ENCODE measurements around the gene CHRNA5.

CHRNA5 gene

DNA sequence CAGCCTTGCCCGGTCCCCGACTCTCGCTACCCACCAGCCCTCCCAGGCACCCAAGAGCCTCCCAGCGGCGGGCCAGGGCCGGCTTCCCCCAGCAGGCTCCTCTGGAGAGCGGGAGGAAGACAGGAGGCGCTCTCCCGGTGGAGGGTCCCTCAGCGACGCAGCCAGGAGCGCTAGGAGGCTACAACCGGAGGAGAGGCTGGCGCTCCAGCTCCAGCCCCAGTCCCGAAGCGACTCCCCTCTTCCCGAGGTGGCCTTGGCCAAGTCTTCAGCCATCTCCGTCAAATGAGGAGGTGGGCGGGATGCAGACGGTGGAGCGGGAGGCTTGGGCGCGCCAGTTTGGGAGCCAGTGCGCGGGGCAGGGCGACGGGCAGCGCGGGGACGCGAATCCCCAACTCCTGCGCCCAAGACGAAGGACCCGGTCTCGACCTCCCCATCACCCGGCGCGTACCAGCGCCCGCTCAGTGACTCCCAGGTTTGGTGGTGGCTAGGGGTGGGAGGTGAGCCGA is 54.8 kb downstream of the CHRNA5 start:
- WGBS, 2 donors (ENCODE audit: extremely low coverage in 2 of 2, insufficient read length in 2 of 2, insufficient replicate concordance in 1 of 2): no CpG with 5 or more reads among the region's 41 CpGs
- Histone ChIP-seq H3K27me3 (ENCODE audit: control insufficient read depth in 3 of 3, insufficient read depth in 3 of 3, low read depth in 1 of 3, low read length in 3 of 3) (peaks cover 6 to 68% (median 35%) of the 10 kb centered on the region in 3 experiments), H3K14ac (ENCODE audit: low read length) (no peak overlapping the region), H3K27ac (replicated peaks; ENCODE audit: low read length) (no peak overlapping the region), H2BK120ac (ENCODE audit: low read depth, low read length) (no peak overlapping the region), H3K9ac (ENCODE audit: low read depth, low read length, poor library complexity) (peak overlapping the region; percentile 80), H2BK15ac (ENCODE audit: low read length) (no peak overlapping the region), H3K4me3 (ENCODE audit: low read length in 2 of 2) (peak overlapping the region; percentile 41 to 83), H2AK5ac (ENCODE audit: low read depth, low read length) (no peak overlapping the region), H2BK12ac (ENCODE audit: low read length) (no peak overlapping the region), H4K91ac (ENCODE audit: low read depth, low read length, poor library complexity) (no peak overlapping the region), H2BK5ac (ENCODE audit: low read length) (no peak overlapping the region), H3K4ac (ENCODE audit: low read length) (no peak overlapping the region), H4K8ac (ENCODE audit: low read depth, low read length) (no peak overlapping the region), H3K4me1 (ENCODE audit: control insufficient read depth in 2 of 2, insufficient read depth in 1 of 2, low read depth in 1 of 2, low read length in 2 of 2) (peaks cover 2 to 5% of the 10 kb centered on the region in 2 donors), H3K18ac (ENCODE audit: low read length) (peak overlapping the region; percentile 77), H3K9me3 (replicated peaks in 1 of 2; ENCODE audit: control insufficient read depth in 2 of 2, insufficient read depth in 1 of 2, low read depth in 1 of 2, low read length in 2 of 2) (no peaks in the 10 kb centered on the region), H3K79me1 (ENCODE audit: low read depth, low read length) (no peaks in the 10 kb centered on the region), H3K36me3 (replicated peaks in 1 of 2; ENCODE audit: control insufficient read depth in 2 of 2, insufficient read depth in 2 of 2, low read length in 2 of 2) (no peaks in the 10 kb centered on the region), H2AFZ (ENCODE audit: low read length) (peak overlapping the region; percentile 97), H3K23ac (ENCODE audit: low read depth, low read length, poor library complexity) (peak overlapping the region; percentile 69), H3K4me2 (ENCODE audit: insufficient read depth, low read length, poor library complexity, severe bottlenecking) (peak overlapping the region; percentile 94)
- peak; percentile 43 for DNase-seq (ENCODE audit: low spot score)

DNA sequence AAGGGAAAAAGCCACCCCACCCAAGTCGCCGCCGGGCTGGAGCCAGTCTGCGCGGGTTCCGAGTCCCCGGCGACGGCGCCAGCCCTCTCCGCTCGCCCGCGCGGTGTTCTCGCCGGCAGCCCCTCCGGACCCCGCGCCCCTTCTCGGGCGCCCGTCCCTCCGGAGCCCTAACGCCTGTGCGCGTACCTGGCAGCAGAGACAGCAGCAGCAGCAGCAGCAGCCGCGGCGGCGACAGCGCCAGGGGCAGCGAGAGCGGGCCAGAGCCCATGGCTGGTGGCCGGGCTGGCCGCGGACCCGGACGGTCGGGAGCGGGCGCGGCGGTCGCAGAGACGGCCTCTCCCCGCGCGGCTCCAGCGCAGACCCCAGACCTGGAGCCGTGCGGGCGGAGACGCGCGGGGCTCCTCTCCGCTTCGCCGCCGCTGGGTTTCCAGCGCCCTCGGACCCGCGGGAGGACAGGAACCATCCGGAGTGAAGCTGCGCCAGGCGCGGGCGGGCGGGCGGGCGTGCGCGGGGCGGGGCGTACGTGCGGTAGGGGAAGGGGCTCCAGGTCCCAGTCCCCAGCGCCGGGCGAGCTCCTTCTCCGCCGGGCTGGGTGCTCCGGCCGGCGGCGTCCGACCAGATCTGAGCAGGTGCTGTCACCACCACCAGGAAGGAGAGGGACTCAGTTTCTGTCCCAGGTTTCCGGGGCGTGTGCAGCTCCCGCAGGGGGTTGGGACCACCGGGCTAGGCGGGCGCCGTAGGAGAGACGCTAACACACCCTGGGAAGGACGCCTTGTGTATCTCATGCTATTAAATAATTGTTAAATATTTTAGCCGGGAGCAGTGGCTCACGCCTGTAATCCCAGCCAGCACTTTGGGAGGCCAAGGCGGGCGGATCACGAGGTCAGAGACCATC is 55.5 kb downstream of the CHRNA5 start, which contains the start of gene CHRNA3:
Gene CHRNA3 (minus strand): TSS at position 470 of the 895 bp plus-strand sequence. CDS start 202 bp downstream, at position 268.
- H3K4me3 ChIP-seq (ENCODE audit: low read length in 2 of 2): peak within 1 kb of the TSS; percentile 41 to 83
- H2BK120ac ChIP-seq (ENCODE audit: low read depth, low read length): no peak within 1 kb of the TSS
- H3K23ac ChIP-seq (ENCODE audit: low read depth, low read length, poor library complexity): peak within 1 kb of the TSS; percentile 69
- H3K18ac ChIP-seq (ENCODE audit: low read length): peak within 1 kb of the TSS; percentile 77
- no peak within 1 kb of the TSS for H3K14ac ChIP-seq (ENCODE audit: low read length)
- H3K9me3 ChIP-seq (replicated peaks in 1 of 2; ENCODE audit: control insufficient read depth in 2 of 2, insufficient read depth in 1 of 2, low read depth in 1 of 2, low read length in 2 of 2): no peaks in the 10 kb centered on the region
- H3K4ac ChIP-seq (ENCODE audit: low read length): no peak within 1 kb of the TSS
- H3K4me2 ChIP-seq (ENCODE audit: insufficient read depth, low read length, poor library complexity, severe bottlenecking): peak within 1 kb of the TSS; percentile 94
- H4K8ac ChIP-seq (ENCODE audit: low read depth, low read length): no peak within 1 kb of the TSS
- peak within 1 kb of the TSS; percentile 80 for H3K9ac ChIP-seq (ENCODE audit: low read depth, low read length, poor library complexity)
- H2AFZ ChIP-seq (ENCODE audit: low read length): peak within 1 kb of the TSS; percentile 97
- no peak within 1 kb of the TSS for H4K91ac ChIP-seq (ENCODE audit: low read depth, low read length, poor library complexity)
- WGBS, 2 donors (ENCODE audit: extremely low coverage in 2 of 2, insufficient read length in 2 of 2, insufficient replicate concordance in 1 of 2): no CpG with 5 or more reads among the region's 102 CpGs
- H3K79me1 ChIP-seq (ENCODE audit: low read depth, low read length): no peaks in the 10 kb centered on the region
- no peak within 1 kb of the TSS for H2BK15ac ChIP-seq (ENCODE audit: low read length)
- no peak within 1 kb of the TSS for H2BK5ac ChIP-seq (ENCODE audit: low read length)
- peaks cover 6 to 72% (median 35%) of the 10 kb centered on the region in 3 experiments for H3K27me3 ChIP-seq (ENCODE audit: control insufficient read depth in 3 of 3, insufficient read depth in 3 of 3, low read depth in 1 of 3, low read length in 3 of 3)
- peaks cover 2 to 5% of the 10 kb centered on the region in 2 donors for H3K4me1 ChIP-seq (ENCODE audit: control insufficient read depth in 2 of 2, insufficient read depth in 1 of 2, low read depth in 1 of 2, low read length in 2 of 2)
- no peaks in the 10 kb centered on the region for H3K36me3 ChIP-seq (replicated peaks in 1 of 2; ENCODE audit: control insufficient read depth in 2 of 2, insufficient read depth in 2 of 2, low read length in 2 of 2)
- DNase-seq (ENCODE audit: low spot score): peak; percentile 48
- no peak within 1 kb of the TSS for H3K27ac ChIP-seq (replicated peaks; ENCODE audit: low read length)
- no peak within 1 kb of the TSS for H2AK5ac ChIP-seq (ENCODE audit: low read depth, low read length)
- H2BK12ac ChIP-seq (ENCODE audit: low read length): no peak within 1 kb of the TSS

GRCh38 chr15:78621810-78622402 is 56.6 kb downstream of the CHRNA5 start:
- Histone ChIP-seq H2AK5ac (ENCODE audit: low read depth, low read length) (no peak overlapping the region), H3K14ac (ENCODE audit: low read length) (no peak overlapping the region), H3K79me1 (ENCODE audit: low read depth, low read length) (no peaks in the 10 kb centered on the region), H3K36me3 (replicated peaks in 1 of 2; ENCODE audit: control insufficient read depth in 2 of 2, insufficient read depth in 2 of 2, low read length in 2 of 2) (no peaks in the 10 kb centered on the region), H4K91ac (ENCODE audit: low read depth, low read length, poor library complexity) (no peak overlapping the region), H3K27me3 (ENCODE audit: control insufficient read depth in 3 of 3, insufficient read depth in 3 of 3, low read depth in 1 of 3, low read length in 3 of 3) (peaks cover 6 to 83% (median 38%) of the 10 kb centered on the region in 3 experiments), H2BK15ac (ENCODE audit: low read length) (no peak overlapping the region), H3K27ac (replicated peaks; ENCODE audit: low read length) (no peak overlapping the region), H3K9ac (ENCODE audit: low read depth, low read length, poor library complexity) (no peak overlapping the region), H3K4me1 (ENCODE audit: control insufficient read depth in 2 of 2, insufficient read depth in 1 of 2, low read depth in 1 of 2, low read length in 2 of 2) (peaks cover 2 to 5% of the 10 kb centered on the region in 2 donors), H4K8ac (ENCODE audit: low read depth, low read length) (no peak overlapping the region), H2BK120ac (ENCODE audit: low read depth, low read length) (no peak overlapping the region), H2AFZ (ENCODE audit: low read length) (no peak overlapping the region), H2BK5ac (ENCODE audit: low read length) (no peak overlapping the region), H3K4ac (ENCODE audit: low read length) (no peak overlapping the region), H3K4me3 (ENCODE audit: low read length in 2 of 2) (no peak overlapping the region), H3K23ac (ENCODE audit: low read depth, low read length, poor library complexity) (no peak overlapping the region), H3K9me3 (replicated peaks in 1 of 2; ENCODE audit: control insufficient read depth in 2 of 2, insufficient read depth in 1 of 2, low read depth in 1 of 2, low read length in 2 of 2) (no peaks in the 10 kb centered on the region), H2BK12ac (ENCODE audit: low read length) (no peak overlapping the region), H3K4me2 (ENCODE audit: insufficient read depth, low read length, poor library complexity, severe bottlenecking) (no peak overlapping the region), H3K18ac (ENCODE audit: low read length) (no peak overlapping the region)
- no peak for DNase-seq (ENCODE audit: low spot score)
- no CpG with 5 or more reads among the region's 10 CpGs for WGBS, 2 donors (ENCODE audit: extremely low coverage in 2 of 2, insufficient read length in 2 of 2, insufficient replicate concordance in 1 of 2)

All from neuronal stem cell (in vitro differentiated cells).